Stimulated activated naive CD8-positive, alpha-beta T cell treated with anti-CD3 and anti-CD28 coated beads, Interleukin-15, amount 100 ng/mL, for 72 hours (primary cell): ENCODE results near the gene TAS1R1.
A peak's percentile ranks its signal among the peaks of the same experiment; 100 is the strongest.

ENCODE experiments used
- ATAC-seq: fragments of 150-1000 bp; cut with Tn5 transposase; 2 replicates; pipeline ENCODE4 v1.10.0; 2021; ENCODE audit warnings: mild to moderate bottlenecking, moderate library complexity
- DNase-seq, 2 donors: peaks; one replicate each; pipeline ENCODE4 v3.0.0; 2021 to 2022
- H3K27ac Mint-ChIP-seq, 2 donors: one replicate each; pipeline ENCODE4 v1.8.0; 2022; ENCODE audit warnings: mild to moderate bottlenecking in 2 of 2, mixed read lengths in 2 of 2, moderate library complexity in 2 of 2
- H3K27me3 Mint-ChIP-seq: one replicate; pipeline ENCODE4 v1.8.0; 2022; ENCODE audit warnings: mixed read lengths
- H3K4me1 Mint-ChIP-seq: one replicate; pipeline ENCODE4 v1.8.0; 2022; ENCODE audit warnings: mild to moderate bottlenecking, mixed read lengths
- H3K4me3 Mint-ChIP-seq, 2 donors: one replicate each; pipeline ENCODE4 v1.8.0; 2022; ENCODE audit warnings: mild to moderate bottlenecking in 2 of 2, mixed read lengths in 2 of 2, moderate library complexity in 1 of 2
- H3K9me3 Mint-ChIP-seq, 2 donors: one replicate each; pipeline ENCODE4 v1.8.0; 2022; ENCODE audit warnings: mixed read lengths in 2 of 2

The TAS1R1 gene

DNA sequence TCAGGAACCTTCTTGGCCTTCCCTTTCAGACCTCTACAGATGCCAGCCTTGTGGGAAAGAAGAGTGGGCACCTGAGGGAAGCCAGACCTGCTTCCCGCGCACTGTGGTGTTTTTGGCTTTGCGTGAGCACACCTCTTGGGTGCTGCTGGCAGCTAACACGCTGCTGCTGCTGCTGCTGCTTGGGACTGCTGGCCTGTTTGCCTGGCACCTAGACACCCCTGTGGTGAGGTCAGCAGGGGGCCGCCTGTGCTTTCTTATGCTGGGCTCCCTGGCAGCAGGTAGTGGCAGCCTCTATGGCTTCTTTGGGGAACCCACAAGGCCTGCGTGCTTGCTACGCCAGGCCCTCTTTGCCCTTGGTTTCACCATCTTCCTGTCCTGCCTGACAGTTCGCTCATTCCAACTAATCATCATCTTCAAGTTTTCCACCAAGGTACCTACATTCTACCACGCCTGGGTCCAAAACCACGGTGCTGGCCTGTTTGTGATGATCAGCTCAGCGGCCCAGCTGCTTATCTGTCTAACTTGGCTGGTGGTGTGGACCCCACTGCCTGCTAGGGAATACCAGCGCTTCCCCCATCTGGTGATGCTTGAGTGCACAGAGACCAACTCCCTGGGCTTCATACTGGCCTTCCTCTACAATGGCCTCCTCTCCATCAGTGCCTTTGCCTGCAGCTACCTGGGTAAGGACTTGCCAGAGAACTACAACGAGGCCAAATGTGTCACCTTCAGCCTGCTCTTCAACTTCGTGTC lies 23.7 kb downstream of the TAS1R1 start:
- ATAC-seq (no peak), DNase-seq (no peak)
- Mint-ChIP-seq H3K27me3 (no peaks in the 10 kb centered on the region), H3K4me3 (peak overlapping the region in 1 of 2 donors; percentile 96), H3K9me3 (no peaks in the 10 kb centered on the region), H3K27ac (no peak overlapping the region), H3K4me1 (peaks cover 40% of the 10 kb centered on the region)

DNA sequence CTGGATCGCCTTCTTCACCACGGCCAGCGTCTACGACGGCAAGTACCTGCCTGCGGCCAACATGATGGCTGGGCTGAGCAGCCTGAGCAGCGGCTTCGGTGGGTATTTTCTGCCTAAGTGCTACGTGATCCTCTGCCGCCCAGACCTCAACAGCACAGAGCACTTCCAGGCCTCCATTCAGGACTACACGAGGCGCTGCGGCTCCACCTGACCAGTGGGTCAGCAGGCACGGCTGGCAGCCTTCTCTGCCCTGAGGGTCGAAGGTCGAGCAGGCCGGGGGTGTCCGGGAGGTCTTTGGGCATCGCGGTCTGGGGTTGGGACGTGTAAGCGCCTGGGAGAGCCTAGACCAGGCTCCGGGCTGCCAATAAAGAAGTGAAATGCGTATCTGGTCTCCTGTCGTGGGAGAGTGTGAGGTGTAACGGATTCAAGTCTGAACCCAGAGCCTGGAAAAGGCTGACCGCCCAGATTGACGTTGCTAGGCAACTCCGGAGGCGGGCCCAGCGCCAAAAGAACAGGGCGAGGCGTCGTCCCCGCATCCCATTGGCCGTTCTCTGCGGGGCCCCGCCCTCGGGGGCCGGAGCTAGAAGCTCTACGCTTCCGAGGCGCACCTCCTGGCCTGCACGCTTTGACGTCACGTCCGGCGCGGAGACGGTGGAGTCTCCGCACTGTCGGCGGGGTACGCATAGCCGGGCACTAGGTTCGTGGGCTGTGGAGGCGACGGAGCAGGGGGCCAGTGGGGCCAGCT lies 24.4 kb downstream of the TAS1R1 start, which contains the start of gene ZBTB48:
Gene ZBTB48, plus strand, starts transcription at position 621 of the 745 bp plus-strand sequence. CDS start 616 bp downstream, outside the sequence.
- peak; percentile 93 to 97 for DNase-seq
- H3K4me3 Mint-ChIP-seq, result peak within 1 kb of the TSS; percentile 96
- peaks cover 44% of the 10 kb centered on the region for H3K4me1 Mint-ChIP-seq
- H3K27me3 Mint-ChIP-seq, result no peaks in the 10 kb centered on the region
- H3K27ac Mint-ChIP-seq, result peak within 1 kb of the TSS; percentile 95 to 98
- H3K9me3 Mint-ChIP-seq, result no peaks in the 10 kb centered on the region
- ATAC-seq, result peak; percentile 99

DNA sequence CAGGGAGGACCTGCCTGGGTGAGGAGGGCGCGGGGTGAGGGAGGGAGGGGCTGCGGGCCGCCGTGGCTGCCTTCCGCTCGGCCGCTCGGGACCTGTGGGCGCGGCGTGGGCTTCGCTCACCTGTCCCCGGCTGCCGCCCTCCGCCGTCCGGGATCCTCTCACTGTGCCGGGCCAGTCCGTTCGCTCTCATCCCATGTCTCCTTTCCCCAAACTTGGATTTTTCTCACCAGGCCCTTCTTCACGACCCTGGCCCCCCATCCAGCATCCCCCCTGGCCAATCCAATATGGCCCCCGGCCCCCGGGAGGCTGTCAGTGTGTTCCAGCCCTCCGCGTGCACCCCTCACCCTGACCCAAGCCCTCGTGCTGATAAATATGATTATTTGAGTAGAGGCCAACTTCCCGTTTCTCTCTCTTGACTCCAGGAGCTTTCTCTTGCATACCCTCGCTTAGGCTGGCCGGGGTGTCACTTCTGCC lies 25.0 kb downstream of the TAS1R1 start:
- Mint-ChIP-seq H3K9me3 (no peaks in the 10 kb centered on the region), H3K27me3 (no peaks in the 10 kb centered on the region), H3K4me1 (peaks cover 50% of the 10 kb centered on the region), H3K27ac (peak overlapping the region; percentile 95 to 98), H3K4me3 (peak overlapping the region; percentile 96)
- DNase-seq, result no peak
- ATAC-seq, result peak; percentile 52

DNA sequence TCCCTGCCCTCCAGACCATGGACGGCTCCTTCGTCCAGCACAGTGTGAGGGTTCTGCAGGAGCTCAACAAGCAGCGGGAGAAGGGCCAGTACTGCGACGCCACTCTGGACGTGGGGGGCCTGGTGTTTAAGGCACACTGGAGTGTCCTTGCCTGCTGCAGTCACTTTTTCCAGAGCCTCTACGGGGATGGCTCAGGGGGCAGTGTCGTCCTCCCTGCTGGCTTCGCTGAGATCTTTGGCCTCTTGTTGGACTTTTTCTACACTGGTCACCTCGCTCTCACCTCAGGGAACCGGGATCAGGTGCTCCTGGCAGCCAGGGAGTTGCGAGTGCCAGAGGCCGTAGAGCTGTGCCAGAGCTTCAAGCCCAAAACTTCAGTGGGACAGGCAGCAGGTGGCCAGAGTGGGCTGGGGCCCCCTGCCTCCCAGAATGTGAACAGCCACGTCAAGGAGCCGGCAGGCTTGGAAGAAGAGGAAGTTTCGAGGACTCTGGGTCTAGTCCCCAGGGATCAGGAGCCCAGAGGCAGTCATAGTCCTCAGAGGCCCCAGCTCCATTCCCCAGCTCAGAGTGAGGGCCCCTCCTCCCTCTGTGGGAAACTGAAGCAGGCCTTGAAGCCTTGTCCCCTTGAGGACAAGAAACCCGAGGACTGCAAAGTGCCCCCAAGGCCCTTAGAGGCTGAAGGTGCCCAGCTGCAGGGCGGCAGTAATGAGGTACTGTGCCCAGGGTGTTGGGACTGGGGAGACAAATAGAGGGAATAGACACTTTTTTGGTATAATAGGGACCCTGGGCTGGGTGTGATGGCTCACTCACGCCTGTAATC lies 25.7 kb downstream of the TAS1R1 start:
- ATAC-seq (no peak), DNase-seq (no peak)
- H3K4me3 Mint-ChIP-seq, result peak overlapping the region; percentile 96
- H3K27me3 Mint-ChIP-seq, result no peaks in the 10 kb centered on the region
- peaks cover 52% of the 10 kb centered on the region for H3K4me1 Mint-ChIP-seq
- H3K27ac Mint-ChIP-seq, result peak overlapping the region; percentile 84 to 98
- H3K9me3 Mint-ChIP-seq, result no peaks in the 10 kb centered on the region

- ATAC-seq (no peak), DNase-seq (no peak)
- Mint-ChIP-seq H3K4me1 (peaks cover 55% of the 10 kb centered on the region), H3K4me3 (peak overlapping the region; percentile 96), H3K27ac (no peak overlapping the region), H3K27me3 (no peaks in the 10 kb centered on the region), H3K9me3 (no peaks in the 10 kb centered on the region)
These were observed 26.6 kb downstream of the TAS1R1 start for GRCh38 chr1:6581561-6582305.

GRCh38 chr1:6582370-6582769 lies 27.3 kb downstream of the TAS1R1 start:
- Mint-ChIP-seq H3K4me3 (peak overlapping the region; percentile 62 to 96), H3K27ac (peak overlapping the region in 1 of 2 donors; percentile 76), H3K9me3 (no peaks in the 10 kb centered on the region), H3K4me1 (peaks cover 61% of the 10 kb centered on the region), H3K27me3 (no peaks in the 10 kb centered on the region)
- ATAC-seq (no peak), DNase-seq (no peak)

- H3K27ac Mint-ChIP-seq, result peak overlapping the region; percentile 23 to 34
- no peaks in the 10 kb centered on the region for H3K9me3 Mint-ChIP-seq
- ATAC-seq (no peak), DNase-seq (no peak)
- H3K4me1 Mint-ChIP-seq, result peaks cover 70% of the 10 kb centered on the region
- H3K27me3 Mint-ChIP-seq, result no peaks in the 10 kb centered on the region
- H3K4me3 Mint-ChIP-seq, result no peak overlapping the region
These were observed 29.3 kb downstream of the TAS1R1 start for GRCh38 chr1:6584126-6585080.

DNA sequence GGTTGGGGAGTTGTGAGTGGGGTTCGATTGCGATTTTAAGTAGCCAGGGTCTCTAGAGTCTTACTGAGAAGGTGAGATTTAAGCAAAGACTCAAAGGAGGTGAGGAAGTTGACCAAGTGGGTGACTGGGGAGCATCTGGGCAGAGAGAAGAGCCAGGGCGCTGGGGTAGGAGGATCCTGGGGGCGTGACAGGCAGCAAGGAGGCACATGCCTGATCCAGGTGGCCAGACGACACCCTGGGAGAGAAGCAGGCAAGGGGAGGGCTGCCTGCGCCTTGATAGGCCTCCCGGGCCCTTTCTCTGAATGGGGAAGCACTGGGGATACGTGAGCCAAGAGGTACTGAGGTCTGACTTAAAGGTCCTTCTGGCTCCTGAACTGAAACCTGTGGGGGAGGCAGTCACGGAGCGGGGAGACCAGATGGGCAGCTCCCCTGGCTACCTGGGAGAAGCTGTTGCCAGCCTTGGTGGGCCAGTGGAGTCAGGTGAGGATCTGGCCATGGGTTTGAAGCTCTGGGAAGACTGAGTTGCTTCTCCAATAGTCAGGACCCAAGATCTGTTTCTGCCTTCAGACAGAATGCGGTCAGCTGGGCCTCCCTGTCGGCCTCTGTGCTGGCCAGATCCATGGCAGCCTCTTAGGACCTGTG lies 30.1 kb downstream of the TAS1R1 start:
- H3K9me3 Mint-ChIP-seq, result no peaks in the 10 kb centered on the region
- H3K27me3 Mint-ChIP-seq, result no peaks in the 10 kb centered on the region
- H3K4me1 Mint-ChIP-seq, result peaks cover 65% of the 10 kb centered on the region
- no peak for ATAC-seq
- DNase-seq, result no peak
- H3K27ac Mint-ChIP-seq, result peak overlapping the region in 1 of 2 donors; percentile 23
- no peak overlapping the region for H3K4me3 Mint-ChIP-seq

GRCh38 chr1:6585841-6586240 lies 30.7 kb downstream of the TAS1R1 start:
- ATAC-seq, result no peak
- H3K27ac Mint-ChIP-seq, result peak overlapping the region in 1 of 2 donors; percentile 50
- H3K9me3 Mint-ChIP-seq, result no peaks in the 10 kb centered on the region
- no peak overlapping the region for H3K4me3 Mint-ChIP-seq
- peaks cover 64% of the 10 kb centered on the region for H3K4me1 Mint-ChIP-seq
- no peaks in the 10 kb centered on the region for H3K27me3 Mint-ChIP-seq
- DNase-seq, result no peak

DNA sequence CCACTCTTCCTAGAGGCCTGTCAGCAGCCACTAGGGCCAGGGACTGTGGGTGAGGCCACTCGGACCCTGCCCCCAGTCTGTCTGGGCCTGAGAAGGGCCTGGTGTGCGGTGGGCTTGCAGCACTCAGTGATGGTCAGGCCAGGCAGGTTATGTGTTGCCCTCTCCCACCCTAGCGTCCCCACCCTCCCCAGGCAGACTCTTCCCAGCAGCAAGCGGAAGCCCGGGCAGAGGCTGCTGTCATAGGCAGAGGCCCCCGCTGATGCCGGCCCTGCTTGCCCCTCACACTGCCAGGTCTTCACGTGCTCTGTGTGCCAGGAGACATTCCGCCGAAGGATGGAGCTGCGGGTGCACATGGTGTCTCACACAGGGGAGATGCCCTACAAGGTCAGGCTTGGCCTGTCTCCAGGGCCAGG lies 31.3 kb downstream of the TAS1R1 start:
- Mint-ChIP-seq H3K27ac (no peak overlapping the region), H3K9me3 (no peaks in the 10 kb centered on the region), H3K4me3 (no peak overlapping the region), H3K27me3 (no peaks in the 10 kb centered on the region), H3K4me1 (peaks cover 64% of the 10 kb centered on the region)
- DNase-seq, result no peak
- peak; percentile 18 for ATAC-seq

- no peak for DNase-seq
- H3K27me3 Mint-ChIP-seq, result no peaks in the 10 kb centered on the region
These were observed 32.3 kb downstream of the TAS1R1 start for GRCh38 chr1:6587261-6588005.

DNA sequence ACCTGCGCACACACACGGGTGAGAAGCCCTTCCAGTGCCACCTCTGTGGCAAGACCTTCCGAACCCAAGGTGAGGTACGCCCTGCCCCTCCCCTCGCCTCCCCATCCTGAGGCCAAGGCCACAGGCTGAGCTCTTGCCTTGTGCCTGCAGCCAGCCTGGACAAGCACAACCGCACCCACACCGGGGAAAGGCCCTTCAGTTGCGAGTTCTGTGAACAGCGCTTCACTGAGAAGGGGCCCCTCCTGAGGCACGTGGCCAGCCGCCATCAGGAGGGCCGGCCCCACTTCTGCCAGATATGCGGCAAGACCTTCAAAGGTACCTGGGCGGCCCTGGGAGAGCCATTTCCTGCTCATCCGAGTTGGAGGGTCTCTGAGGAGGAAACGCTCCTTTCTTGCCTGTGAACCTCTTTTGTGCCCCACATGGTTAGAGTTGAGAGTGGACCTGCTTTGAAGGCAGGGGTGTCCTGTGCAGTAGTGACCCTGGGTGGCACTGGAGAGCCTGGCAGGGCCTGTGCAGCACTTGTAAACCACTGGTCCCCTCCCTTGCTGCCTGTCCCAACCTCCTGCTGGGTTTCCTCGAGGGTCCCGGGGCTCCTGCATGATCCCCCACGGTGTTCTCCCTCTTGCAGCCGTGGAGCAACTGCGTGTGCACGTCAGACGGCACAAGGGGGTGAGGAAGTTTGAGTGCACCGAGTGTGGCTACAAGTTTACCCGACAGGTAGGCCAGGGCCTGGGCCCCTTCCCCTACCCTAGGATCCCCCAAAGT lies 33.2 kb downstream of the TAS1R1 start:
- Mint-ChIP-seq H3K4me3 (no peak overlapping the region), H3K27ac (peak overlapping the region in 1 of 2 donors; percentile 90), H3K27me3 (no peaks in the 10 kb centered on the region), H3K4me1 (peaks cover 68% of the 10 kb centered on the region), H3K9me3 (no peaks in the 10 kb centered on the region)
- DNase-seq, result no peak
- ATAC-seq, result peak; percentile 18

More at GRCh38 chr1:6587261-6588005, 32.3 kb downstream of the TAS1R1 start:
- ATAC-seq, result no peak
- no peak overlapping the region for H3K4me3 Mint-ChIP-seq
- peaks cover 64% of the 10 kb centered on the region for H3K4me1 Mint-ChIP-seq
- H3K27ac Mint-ChIP-seq, result peak overlapping the region; percentile 17 to 90
- H3K9me3 Mint-ChIP-seq, result no peaks in the 10 kb centered on the region
